Endothelial cell of umbilical vein (primary cell): ENCODE data around the gene MRNIP.

Source experiments
- JUN ChIP-seq: IDR thresholded peaks from 2 replicates; pipeline ENCODE4 v1.6.1; 2011; ENCODE audit warnings: borderline replicate concordance, low read depth; ENCODE audit not compliant: insufficient read length, insufficient read depth
- MYC ChIP-seq: IDR thresholded peaks from one replicate; pipeline ENCODE4 v1.6.1; 2011; ENCODE audit warnings: mild to moderate bottlenecking, low read depth, low read length
- POLR2A ChIP-seq: IDR thresholded peaks from 2 replicates; pipeline ENCODE4 v1.6.1; 2012; ENCODE audit warnings: low read depth, mild to moderate bottlenecking, control low read depth, low read length
- TF ChIP-seq, protein P1 (sequence below), 2 donors: IDR thresholded peaks; 1 replicate in 1 of 2; 2 replicates in 1 of 2; pipeline ENCODE4 v1.5.1; 2011; ENCODE audit warnings: low read length in 2 of 2, mild to moderate bottlenecking in 2 of 2, moderate library complexity in 2 of 2, control low read depth in 1 of 2, inconsistent platforms in 1 of 2, low read depth in 1 of 2; ENCODE audit not compliant: insufficient read depth in 1 of 2; ENCODE audit errors: extremely low read depth in 1 of 2

DNA sequence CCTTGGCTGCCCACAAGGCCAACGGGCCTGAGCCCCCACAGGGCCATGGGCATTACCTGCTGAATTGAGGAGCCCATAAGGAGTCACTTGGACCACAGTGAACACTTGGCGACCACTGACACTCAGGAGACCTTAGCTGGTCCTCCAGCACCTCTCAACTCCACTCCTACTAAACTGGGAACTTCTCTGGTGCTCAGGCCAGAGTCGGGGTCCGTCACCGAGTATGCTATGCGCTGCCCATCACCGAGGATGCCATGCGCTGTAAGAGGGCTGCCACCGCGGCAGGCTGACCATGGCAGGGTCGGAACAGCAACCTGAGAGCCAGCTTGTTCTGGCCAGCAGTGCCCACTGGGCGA, 38.5 kb downstream of the MRNIP start:
- TF ChIP-seq MYC (no peak), JUN (no peak), POLR2A (no peak)
- TF ChIP-seq, protein P1, sequence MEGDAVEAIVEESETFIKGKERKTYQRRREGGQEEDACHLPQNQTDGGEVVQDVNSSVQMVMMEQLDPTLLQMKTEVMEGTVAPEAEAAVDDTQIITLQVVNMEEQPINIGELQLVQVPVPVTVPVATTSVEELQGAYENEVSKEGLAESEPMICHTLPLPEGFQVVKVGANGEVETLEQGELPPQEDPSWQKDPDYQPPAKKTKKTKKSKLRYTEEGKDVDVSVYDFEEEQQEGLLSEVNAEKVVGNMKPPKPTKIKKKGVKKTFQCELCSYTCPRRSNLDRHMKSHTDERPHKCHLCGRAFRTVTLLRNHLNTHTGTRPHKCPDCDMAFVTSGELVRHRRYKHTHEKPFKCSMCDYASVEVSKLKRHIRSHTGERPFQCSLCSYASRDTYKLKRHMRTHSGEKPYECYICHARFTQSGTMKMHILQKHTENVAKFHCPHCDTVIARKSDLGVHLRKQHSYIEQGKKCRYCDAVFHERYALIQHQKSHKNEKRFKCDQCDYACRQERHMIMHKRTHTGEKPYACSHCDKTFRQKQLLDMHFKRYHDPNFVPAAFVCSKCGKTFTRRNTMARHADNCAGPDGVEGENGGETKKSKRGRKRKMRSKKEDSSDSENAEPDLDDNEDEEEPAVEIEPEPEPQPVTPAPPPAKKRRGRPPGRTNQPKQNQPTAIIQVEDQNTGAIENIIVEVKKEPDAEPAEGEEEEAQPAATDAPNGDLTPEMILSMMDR (IDR thresholded peaks at IDR 0.05; ENCODE audit: extremely low read depth in 1 of 2, insufficient read depth in 1 of 2, low read depth in 1 of 2, low read length in 2 of 2) = no peak
